Activated T-cell treated with anti-CD3 and anti-CD28 coated beads, Interleukin-2, amount 50 U/mL, for 48 hours (primary cell): Measurements from ENCODE around the gene DDX10.

ENCODE experiments used
- DNase-seq, 2 experiments: peaks; one replicate each; pipeline ENCODE4 v3.0.0-alpha.2; 2020

DDX10 gene

GRCh38 chr11:108662700-108663099, 2.2 kb upstream of the DDX10 start:
- no peak for DNase-seq

- no peak for DNase-seq
Observed at GRCh38 chr11:108663154-108663877, 1.6 kb upstream of the DDX10 start.

- DNase-seq = no peak
Observed at GRCh38 chr11:108666373-108666772, 1.5 kb downstream of the DDX10 start.

- no peak for DNase-seq
Observed at GRCh38 chr11:108669286-108669685, 4.4 kb downstream of the DDX10 start.

- no peak for DNase-seq
Observed at GRCh38 chr11:108669711-108670110, 4.8 kb downstream of the DDX10 start.

- DNase-seq = no peak
Observed at GRCh38 chr11:108670451-108670850, 5.6 kb downstream of the DDX10 start.

- no peak for DNase-seq
Observed at GRCh38 chr11:108672113-108672512, 7.2 kb downstream of the DDX10 start.

- no peak for DNase-seq
Observed at GRCh38 chr11:108672786-108673185, 7.9 kb downstream of the DDX10 start.

GRCh38 chr11:108679045-108679444, 14.2 kb downstream of the DDX10 start:
- DNase-seq = no peak

GRCh38 chr11:108680271-108680670, 15.4 kb downstream of the DDX10 start:
- no peak for DNase-seq

GRCh38 chr11:108685419-108686130, 20.7 kb downstream of the DDX10 start:
- no peak for DNase-seq

- no peak for DNase-seq
Observed at GRCh38 chr11:108693852-108694251, 29.0 kb downstream of the DDX10 start.

GRCh38 chr11:108694846-108695245, 30.0 kb downstream of the DDX10 start:
- no peak for DNase-seq

- peak; percentile 30 to 51 for DNase-seq
Observed at GRCh38 chr11:108697872-108698473, 33.1 kb downstream of the DDX10 start.

GRCh38 chr11:108698844-108699642, 34.2 kb downstream of the DDX10 start:
- no peak for DNase-seq

GRCh38 chr11:108703916-108704315, 39.0 kb downstream of the DDX10 start:
- no peak for DNase-seq

- DNase-seq = no peak
Observed at GRCh38 chr11:108705061-108705460, 40.2 kb downstream of the DDX10 start.

- DNase-seq = no peak
Observed at GRCh38 chr11:108708173-108708572, 43.3 kb downstream of the DDX10 start.

- no peak for DNase-seq
Observed at GRCh38 chr11:108709741-108710140, 44.9 kb downstream of the DDX10 start.

- DNase-seq = no peak
Observed at GRCh38 chr11:108713076-108713790, 48.4 kb downstream of the DDX10 start.

- DNase-seq = no peak
Observed at GRCh38 chr11:108715239-108715638, 50.4 kb downstream of the DDX10 start.

GRCh38 chr11:108718466-108718865, 53.6 kb downstream of the DDX10 start:
- no peak for DNase-seq
